Measurements from ENCODE around the gene PXDC1.
"Not testable (repeated sequence)": the region's sequence is repeated elsewhere in the genome, so short reads cannot be mapped to it uniquely, and the experiment has no call there.

Gene PXDC1

DNA sequence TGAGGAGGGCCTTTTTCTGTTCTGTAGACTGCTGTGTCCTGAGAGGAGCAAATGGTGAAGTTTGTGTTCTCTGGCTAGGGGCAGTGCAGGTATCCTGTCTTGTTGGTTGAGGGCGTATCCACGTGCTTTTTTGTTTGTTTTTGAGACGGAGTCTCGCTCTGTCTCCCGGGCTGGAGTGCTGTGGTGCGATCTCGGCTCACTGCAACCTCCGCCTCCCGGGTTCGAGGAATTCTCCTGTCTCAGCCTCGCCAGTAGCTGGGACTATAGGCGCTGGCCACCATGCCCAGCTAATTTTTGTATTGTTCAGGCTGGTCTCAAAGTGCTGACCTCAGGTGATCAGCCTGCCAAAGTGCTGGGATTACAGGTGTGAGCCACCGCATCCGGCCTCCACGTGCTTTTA is 10.8 kb upstream of the PXDC1 start:
- DNase-seq (ENCODE audit: low read depth) = no peak

DNA sequence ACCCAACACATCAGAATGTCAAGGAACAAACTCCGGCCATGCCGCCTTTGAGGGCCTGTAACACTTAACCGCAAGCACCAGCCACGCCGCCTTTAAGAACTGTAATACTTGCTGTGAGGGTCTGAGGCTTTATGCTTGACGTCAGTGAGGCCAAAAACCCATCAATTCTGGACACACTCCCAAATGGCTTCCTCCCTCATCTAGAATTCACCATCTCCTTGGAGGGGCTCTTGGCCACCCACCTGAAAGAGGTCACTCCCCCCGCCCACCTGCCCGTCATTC is 10.4 kb upstream of the PXDC1 start:
- no peak for DNase-seq (ENCODE audit: low read depth)

DNA sequence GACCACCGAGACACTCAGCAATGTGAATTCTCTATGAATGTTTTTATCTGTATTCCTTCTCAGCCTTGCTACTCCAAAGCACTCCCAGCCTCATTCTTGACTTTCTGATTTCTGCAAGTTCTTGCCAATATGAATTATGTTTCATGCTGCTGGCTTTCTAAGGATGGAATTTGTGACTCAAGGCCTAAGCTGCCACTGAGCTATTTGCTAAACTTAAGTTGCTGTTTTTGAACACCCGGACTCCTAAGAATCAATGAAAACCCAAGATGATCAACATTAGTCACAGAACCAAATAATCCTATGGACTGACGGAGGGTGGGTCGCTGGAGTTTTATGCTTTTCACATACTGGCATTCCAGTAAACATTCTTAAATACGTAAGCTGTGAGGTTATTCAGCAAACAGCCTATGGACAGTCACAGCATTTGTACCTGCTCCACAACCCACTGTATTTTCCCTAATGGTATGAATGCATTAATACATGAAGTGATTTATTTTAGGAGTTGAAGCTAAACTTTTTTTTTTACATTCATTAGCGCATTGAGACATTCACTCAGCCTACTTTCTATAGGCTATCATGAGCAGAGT is 8.2 kb upstream of the PXDC1 start:
- no peak for DNase-seq (ENCODE audit: low read depth)

DNA sequence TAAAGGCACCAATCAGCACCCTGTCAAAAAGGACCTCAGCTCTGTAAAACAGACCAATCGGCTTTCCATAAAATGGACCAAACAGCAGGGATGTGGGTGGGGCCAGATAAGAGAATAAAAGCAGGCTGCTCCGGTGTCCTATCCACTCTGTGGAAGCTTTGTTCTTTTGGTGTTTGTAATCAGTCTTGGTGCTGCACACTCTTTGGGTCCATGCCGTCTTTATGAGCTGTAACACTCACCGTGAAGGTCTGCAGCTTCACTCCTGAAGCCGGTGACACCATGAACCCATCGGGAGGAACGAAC is 7.3 kb upstream of the PXDC1 start:
- DNase-seq (ENCODE audit: low read depth) = no peak

DNA sequence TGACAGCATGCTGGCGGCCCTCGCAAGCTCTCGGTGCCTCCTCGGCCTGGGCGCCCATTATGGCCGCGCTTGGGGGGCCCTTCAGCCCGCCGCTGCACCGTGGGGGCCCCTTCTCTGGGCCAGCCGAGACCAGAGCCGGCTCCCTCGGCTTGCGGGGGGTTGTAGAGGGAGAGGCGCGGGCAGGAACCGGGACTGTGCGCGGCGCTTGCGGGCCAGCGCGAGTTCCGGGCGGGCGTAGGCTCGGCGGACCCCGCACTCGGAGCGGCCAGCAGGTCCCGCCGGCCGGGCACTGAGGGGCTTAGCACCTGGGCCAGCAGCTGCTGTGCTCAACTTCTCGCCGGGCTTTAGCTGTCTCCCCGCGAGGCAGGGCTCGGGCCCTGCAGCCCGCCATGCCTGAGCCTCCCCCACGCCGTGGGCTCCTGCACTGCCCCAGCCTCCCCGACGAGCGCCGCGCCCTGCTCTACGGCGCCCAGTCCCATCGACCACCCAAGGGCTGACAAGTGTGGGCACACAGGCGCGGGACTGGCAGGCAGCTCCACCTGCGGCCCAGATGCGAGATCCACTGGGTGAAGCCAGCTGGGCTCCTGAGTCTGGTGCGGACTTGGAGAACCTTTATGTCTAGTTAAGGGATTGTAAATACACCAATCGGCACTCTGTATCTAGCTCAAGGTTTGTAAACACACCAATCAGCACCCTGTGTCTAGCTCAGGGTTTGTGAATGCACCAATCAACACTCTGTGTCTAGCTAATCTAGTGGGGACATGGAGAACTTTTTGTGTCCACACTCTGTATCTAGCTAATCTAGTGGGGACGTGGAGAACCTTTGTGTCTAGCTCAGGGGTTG is 6.7 kb upstream of the PXDC1 start:
- DNase-seq (ENCODE audit: low read depth) = not testable (repeated sequence)

DNA sequence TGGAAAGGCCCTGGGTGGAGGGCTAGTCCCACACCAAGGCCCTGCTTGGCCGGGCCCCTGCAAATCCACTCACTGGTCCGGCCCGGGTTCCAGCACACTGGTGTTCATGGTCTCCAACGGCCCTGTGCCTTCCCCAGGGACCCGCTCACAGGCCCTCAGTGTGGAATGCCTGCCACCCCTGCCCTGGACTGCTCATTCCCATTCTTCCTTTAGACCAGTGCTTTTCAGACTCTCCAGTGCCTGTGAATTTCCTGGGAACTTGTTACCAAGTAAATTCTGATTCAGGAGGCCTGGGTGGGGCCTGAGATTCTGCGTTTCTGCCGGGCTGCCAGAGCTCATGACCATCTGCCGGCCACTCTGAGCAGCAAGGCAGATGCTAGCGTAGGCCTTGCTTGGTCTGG is 5.7 kb upstream of the PXDC1 start:
- no peak for DNase-seq (ENCODE audit: low read depth)

DNA sequence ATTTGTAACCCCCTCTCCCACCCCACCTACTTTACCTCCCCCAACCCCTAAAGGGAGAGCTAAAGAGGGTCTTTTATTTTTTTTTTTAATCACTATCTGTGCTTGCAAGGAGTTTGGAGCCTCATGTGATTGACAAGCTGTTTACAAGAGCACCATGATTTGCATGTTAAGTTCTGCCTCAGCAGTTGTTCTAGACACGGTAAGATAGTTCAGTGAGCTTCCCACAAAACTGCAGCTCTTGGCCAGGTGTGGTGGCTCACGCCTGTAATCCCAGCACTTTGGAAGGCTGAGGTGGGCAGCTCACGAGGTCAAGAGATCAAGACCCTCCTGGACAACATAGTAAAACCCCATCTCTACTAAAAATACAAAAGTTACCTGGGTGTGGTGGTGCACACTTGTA is 5.0 kb upstream of the PXDC1 start:
- no peak for DNase-seq (ENCODE audit: low read depth)

DNA sequence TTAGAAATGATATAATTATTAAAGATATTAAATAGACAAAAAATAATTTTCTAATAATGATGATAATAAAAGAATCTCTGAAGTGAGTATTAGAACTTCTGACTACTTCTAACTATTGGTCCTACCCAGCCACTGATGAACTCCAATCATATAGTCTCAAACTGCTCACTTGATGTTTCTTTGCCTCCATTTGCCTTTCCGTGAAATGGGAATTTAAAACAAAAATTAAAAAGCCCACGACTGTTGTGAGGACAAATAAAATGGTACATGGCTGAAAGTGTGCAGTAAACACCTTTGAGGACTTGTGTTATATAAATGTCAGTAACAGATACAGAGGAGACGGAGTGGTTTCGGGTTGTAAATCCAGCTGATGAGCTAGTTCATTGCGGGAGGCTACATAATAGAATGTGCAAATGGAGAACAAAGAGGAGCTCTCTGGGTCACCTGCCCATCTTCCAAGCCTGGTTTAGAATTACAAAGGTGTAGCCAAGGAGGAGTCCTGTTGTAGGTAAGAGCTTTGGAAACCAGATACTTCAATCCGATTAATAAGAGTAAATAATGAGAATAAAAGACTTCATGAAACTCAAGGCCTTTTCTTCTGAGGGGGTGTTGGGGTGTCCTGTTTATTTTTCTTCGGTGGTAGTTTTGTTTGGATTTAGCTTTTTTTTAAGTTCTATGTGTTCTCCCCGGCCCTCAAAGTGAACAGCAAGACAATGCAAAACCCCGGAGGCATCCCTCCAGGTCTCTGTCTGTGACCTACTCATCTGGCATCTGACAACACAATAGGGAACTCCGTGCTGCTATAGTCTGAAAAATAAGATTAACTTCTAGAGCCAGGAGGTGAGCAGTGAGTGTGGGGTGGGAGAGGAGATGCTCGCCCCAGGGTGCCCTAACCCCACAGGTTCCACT is 4.4 kb upstream of the PXDC1 start:
- DNase-seq (ENCODE audit: low read depth) = no peak

DNA sequence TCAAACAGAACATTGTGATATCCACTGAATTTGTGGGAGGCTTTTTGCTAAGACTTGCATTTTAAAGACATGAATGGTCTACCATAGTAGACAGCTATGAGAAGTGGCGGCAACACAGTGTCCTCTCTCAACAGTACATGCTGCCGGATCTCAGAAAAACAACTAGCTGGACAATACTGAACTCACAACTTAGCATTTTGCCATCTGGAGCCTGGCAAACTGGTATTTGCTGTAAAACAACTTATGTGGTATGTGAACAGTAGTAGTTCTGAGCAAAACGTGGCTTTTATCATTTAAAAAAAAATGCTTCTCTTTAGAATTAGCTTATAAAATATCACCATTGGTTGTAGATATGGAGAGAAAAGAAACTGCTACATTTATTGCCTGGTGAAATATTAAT is 3.3 kb upstream of the PXDC1 start:
- DNase-seq (ENCODE audit: low read depth) = no peak

DNA sequence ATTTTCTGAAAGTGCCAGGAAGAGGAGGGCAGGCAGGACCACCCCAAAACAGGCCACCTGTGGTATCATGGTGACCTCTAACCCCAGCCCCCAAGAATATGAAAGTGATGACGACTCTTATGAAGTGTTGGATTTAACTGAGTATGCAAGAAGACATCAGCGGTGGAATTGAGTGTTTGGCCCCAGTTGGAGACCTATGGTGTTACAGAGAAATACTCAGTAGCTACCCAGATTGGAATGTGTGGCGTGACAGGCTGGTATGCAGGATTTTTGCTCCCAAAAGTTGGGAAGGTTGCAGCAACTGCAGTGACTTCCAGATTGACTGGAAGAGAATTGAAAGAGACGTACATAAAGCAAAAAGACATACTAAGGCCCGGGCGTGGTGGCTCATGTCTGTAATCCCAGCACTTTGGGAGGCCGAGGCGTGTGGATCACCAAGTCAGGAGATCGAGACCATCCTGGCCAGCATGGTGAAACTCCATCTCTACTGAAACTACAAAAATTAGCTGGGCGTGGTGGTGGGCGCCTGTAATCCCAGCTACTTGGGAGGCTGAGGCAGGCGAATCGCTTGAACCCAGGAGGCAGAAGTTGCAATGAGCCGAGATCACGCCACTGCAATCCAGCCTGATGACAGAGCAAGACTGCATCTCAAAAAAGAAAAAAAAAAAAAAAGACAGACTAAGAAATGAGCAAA is 2.7 kb upstream of the PXDC1 start:
- DNase-seq (ENCODE audit: low read depth) = not testable (repeated sequence)

DNA sequence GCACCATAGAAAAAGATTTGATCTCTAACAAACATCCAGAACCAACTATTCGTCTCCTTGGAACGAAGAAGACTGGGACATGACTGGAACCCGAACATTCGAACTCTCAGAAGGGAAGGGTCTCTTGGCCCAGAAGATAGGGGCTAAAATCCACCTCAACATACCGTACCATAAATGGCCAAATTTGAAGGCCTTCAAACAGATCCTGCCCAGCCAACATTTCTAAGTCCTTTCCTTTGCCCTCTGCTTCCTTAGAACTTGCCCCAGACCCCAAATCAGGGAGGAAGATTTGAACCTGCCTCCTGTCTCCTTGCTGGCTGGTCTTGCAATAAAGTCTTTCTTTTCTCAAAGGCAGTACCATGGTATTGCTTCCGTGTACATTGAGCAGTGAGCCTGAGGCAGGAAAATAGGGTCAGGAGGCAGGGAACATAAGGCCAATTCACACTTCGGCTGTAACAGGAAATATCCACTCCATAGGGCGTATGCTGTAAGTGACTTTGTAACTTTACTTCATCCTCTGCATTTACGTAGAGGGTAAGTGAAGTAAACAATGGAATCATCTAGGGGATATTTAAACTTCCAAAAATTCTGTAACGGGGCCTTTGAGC is 1.8 kb upstream of the PXDC1 start:
- DNase-seq (ENCODE audit: low read depth) = no peak

DNA sequence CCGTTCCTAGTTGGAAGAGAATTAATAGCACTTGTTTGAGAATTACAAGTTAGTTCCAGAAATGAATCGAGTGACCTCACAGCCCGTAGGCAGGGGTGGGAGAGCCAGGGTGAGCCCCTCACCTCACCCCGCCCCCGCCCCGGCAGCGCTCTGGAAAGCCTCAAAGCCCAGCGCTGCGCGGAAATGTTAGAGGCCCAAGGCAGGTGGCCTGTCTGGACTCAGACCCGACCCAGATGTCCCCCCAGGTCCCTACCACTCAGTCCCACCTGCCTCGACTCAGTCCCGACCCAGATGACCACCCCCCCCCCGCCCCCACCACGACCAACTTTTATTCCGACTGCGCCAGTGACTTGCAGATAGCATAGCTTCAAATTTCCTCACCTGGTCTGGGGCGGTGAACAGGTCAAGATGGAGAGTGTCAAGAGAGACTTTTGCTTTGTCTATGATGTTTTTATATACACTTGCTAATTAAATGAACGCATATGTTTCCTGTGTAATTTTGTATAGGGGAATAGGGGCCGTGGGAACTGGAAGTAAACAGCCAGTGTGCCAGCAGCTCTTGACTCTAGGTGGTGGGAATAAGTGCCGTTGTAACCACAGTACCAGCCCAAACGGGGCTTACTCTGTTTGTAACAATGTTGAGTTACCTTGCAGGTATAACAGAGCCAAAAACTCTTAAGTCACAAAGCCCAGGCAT is 1.2 kb upstream of the PXDC1 start:
- DNase-seq (ENCODE audit: low read depth) = no peak

DNA sequence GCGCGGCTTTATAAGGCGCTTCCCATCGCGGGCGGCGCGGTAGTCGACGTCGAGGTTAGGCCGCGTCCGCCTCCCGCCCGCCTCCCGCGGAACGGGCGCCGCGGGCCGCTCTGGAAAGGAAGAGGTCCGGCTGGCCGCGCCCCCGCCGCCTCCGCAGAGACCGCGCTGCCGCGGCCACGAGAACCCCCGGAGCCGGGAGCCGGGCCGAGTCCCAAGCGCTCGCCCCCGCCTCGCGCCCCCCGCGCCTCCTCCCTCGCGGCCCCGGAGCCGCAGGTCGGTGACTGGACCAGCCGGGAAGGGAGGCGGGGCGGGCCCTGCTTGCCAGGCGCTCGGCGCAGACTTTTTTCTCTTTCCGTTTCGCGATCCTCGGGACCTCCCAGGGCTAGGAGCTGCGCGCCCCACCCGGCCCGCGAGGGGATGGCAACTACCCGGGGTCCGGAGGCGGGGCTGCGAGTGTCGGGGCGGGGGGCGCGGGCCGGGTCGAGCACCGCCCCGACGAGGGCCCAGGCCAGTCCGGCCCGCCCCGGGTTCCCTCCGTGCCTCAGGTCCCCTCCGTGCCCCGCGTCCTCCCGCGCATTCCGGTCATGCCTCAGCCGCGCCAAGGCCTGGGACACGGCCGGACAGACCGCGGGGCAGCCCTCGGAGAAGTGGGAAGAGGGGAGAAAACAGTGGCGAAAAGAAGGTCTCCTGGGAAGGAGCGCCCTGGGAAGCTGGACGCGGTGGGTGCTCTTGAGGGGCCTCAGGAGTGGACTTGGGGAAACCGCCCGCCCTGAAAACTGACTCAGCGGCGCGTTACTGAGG is 417 bp upstream of the PXDC1 start:
- peak; percentile 61 for DNase-seq (ENCODE audit: low read depth)

DNA sequence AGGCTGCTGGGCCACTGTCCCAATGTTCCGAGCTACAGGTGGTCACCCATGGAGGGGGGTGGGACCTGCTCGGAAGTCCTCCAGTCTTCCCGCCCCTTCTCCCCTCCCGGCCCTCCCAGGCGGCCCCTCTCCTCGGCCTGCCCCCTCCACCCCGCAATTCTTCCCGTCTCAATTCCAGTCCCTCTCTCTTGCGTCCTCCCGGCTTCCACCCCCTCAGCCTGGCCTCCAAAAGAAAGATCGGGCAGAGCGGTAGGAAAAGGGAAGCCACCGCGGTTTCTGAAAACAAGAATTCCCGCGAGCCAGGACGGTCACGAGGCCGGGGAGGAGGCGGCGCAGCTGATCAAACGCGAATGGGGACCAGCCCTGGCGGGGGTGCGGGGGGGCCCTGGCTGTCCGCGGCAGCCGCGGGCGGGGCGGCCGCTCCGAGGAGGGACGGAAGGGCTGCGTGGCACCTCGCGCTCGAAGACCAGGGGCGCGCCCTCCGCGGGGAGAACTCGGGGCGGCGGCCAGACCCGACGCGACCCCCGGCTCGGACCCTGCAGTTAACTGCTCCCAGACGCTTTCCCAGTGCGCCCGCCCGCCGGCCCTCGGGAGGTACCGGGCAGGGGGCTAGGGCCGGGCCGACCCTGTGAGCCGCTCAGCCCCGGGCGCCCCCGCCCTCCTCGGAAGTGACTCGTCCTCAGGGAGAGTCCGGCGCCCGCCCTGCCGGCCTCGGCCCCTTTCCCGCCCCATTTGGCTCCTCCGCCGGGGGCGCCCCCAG is 1.0 kb downstream of the PXDC1 start:
- no peak for DNase-seq (ENCODE audit: low read depth)

DNA sequence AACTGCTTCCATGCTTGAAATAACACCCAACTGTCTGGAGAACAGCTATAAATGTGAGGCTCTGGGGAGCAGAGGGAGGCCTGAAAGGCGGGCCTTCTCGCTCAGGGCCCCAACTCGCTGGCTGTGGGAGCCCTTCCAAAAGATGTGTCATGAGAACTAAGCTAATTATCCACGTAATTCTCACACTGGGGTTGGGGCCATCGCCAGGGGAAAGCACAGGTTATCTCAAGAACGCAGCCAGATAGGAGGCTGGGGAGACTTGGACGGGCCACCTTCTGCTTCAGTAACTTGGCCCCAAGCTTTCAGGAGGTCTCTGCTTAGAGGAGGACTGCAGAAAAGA is 1.6 kb downstream of the PXDC1 start:
- no peak for DNase-seq (ENCODE audit: low read depth)

DNA sequence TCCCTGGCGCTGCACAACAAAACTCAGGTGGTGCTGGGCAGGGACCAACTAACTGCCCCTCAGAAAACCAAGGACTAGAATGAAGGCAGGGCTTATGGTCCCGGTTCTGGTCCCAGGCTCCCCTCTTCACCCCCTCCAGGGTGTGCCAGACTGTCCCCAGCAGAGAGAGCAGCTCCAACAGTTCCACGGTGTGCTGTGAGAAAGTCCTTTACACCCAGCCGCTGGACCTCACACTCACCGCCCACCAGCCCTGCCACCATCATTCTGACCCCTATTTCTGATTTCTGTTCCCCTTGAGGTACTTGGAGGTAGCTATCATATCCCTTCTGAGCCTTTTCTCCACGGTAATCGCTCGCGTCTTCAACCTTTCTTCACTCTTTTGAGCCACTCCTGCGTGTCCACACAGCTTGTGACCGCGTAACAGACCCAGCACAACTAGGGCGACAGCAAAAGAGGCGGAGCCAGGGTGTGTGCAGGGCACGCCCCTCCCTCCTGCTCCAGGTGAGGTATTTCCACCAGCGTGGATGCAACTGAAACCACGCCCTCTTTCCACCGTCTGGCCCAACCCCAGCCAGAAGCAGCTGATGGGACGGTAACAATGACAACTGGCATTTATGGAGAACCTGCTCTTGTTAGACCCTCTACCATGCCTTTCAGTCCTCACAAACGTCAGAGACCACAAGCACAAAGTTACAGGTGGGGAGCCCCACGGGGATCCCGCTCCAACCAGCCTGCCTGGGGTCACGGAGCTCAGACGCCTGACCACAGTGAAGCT is 2.3 kb downstream of the PXDC1 start:
- DNase-seq (ENCODE audit: low read depth) = no peak

DNA sequence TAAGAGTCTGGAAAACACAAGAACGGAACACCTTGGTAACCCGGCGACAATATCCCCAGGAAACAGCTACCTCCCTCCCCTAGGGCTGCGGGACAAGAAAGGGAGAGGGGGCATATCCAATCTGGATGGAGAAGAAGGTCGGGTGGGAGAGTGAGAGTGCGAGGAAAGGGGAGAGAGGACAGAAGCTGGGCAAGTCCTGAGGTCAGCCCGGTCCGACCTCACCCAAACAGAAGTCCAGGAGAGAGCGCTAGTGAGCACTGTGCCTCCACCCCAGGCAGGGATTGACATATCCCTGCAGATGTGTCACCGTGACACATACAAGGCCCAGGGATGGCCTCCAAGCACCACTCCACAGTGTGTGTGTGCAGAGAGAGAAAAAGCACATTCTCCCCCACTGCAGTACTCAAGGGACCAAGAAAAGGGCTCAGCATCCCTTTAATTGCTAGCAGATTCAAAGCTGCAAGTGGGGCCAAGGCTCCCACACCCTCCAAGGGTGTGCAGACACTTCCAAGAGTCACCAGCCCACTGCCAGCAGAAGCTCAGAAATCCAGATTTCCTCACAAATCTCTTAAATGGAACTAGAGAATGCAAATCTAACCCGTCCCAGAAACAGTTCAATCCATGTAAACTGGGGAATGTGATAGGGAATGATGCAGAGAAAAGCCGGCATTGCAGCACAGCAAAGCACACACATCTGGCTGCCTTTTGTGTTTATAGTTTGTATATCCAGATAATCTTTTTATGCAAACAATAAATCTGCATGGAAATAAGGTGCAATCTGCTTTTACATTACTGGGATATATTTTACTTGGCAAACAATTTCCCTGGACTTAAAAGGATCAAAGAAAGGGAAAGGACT is 3.1 kb downstream of the PXDC1 start:
- peak; percentile 33 for DNase-seq (ENCODE audit: low read depth)

DNA sequence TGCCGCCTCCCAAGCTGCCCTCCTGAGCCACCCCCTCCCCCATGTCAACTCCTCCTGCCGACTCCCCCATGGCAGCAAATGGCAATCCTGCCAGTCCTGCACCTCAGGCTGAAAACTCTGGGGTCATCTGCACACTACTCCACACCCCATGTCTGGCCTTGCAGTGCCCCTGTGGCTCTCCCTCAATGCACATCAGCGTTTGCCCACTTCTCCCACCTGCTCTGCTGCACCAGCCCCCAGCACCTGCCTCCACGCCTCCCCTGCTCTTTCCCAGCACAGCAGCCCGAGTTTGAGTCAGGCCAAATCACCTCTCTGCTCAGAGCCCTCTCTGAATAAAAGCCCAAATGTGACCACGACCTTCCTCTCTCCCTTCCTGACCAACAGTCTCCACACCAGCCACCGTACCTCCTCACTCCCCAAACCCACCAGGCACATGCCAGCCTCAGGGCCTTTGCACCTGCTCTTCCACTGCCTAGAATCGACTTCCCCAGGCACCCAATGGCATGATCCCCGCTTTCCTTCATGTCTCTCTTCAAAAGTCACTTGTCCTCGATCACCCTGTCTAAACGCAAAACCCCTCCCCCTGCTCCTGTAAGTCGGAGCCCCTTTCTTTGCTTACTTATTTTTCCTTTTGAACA is 4.3 kb downstream of the PXDC1 start:
- no peak for DNase-seq (ENCODE audit: low read depth)

Data from activated T-cell treated with anti-CD3 and anti-CD28 coated beads for 24 hours (primary cell).